GM18505 (cell line): ENCODE data around the gene ADAM11.

Source experiments
- ATAC-seq: cut with Tn5 transposase; IDR thresholded peaks from one replicate; pipeline ENCODE4 v1.9.1; 2021; ENCODE audit not compliant: unreplicated experiment
- POLR2A ChIP-seq: IDR thresholded peaks from 4 replicates; pipeline ENCODE4 v1.6.1; 2011; ENCODE audit warnings: borderline replicate concordance; ENCODE audit not compliant: insufficient read depth, insufficient read length; ENCODE audit errors: extremely low read depth

ADAM11 gene

GRCh38 chr17:44782326-44782850, 23.6 kb downstream of the ADAM11 start:
- TF ChIP-seq POLR2A: no peak
- no peak for ATAC-seq

GRCh38 chr17:44785921-44786320, 27.1 kb downstream of the ADAM11 start:
- ATAC-seq: no peak
- no peak for TF ChIP-seq POLR2A

GRCh38 chr17:44786551-44787081, 27.8 kb downstream of the ADAM11 start:
- no peak for ATAC-seq

GRCh38 chr17:44787271-44787940, 28.6 kb downstream of the ADAM11 start:
- ATAC-seq: no peak
- no peak for TF ChIP-seq POLR2A

More at GRCh38 chr17:44786551-44787081, 27.8 kb downstream of the ADAM11 start:
- TF ChIP-seq POLR2A: no peak

GRCh38 chr17:44788139-44788538, 29.4 kb downstream of the ADAM11 start:
- ATAC-seq: no peak
- TF ChIP-seq POLR2A: no peak

- TF ChIP-seq POLR2A: no peak
- ATAC-seq: no peak
Measured at GRCh38 chr17:44792276-44792675, 33.5 kb downstream of the ADAM11 start.

- no peak for ATAC-seq
- TF ChIP-seq POLR2A: no peak
Measured at GRCh38 chr17:44793885-44794842, 35.4 kb downstream of the ADAM11 start.

GRCh38 chr17:44794851-44795413, 36.1 kb downstream of the ADAM11 start:
- no peak for ATAC-seq
- TF ChIP-seq POLR2A: no peak

- no peak for ATAC-seq
- TF ChIP-seq POLR2A: no peak
Measured at GRCh38 chr17:44795421-44795820, 36.6 kb downstream of the ADAM11 start.

GRCh38 chr17:44795928-44796327, 37.1 kb downstream of the ADAM11 start:
- TF ChIP-seq POLR2A: no peak
- ATAC-seq: no peak

GRCh38 chr17:44796731-44797130, 37.9 kb downstream of the ADAM11 start:
- TF ChIP-seq POLR2A: no peak
- no peak for ATAC-seq

- ATAC-seq: no peak
- TF ChIP-seq POLR2A: no peak
Measured at GRCh38 chr17:44797802-44798201, 39.0 kb downstream of the ADAM11 start.

- no peak for ATAC-seq
- no peak for TF ChIP-seq POLR2A
Measured at GRCh38 chr17:44798356-44798755, 39.6 kb downstream of the ADAM11 start.
